H9 (cell line): Measurements from ENCODE around the gene KCNJ11. TPM values are rescaled to one million over a fixed set of nuclear protein-coding genes. Genes with fewer than 3 reads are reported as not detected.

Experiments
- DNase-seq: peaks from one replicate; pipeline ENCODE4 v3.0.0-alpha.2; 2017
- H2AFZ ChIP-seq: one replicate; pipeline ENCODE4 v1.6.1; 2013; ENCODE audit warnings: mild to moderate bottlenecking, low read length, control low read depth, moderate library complexity
- H2AK5ac ChIP-seq: 2 replicates; pipeline ENCODE4 v1.6.1; 2013; ENCODE audit warnings: low read length, control low read depth, mixed read lengths; ENCODE audit not compliant: insufficient read length
- H2BK120ac ChIP-seq: one replicate; pipeline ENCODE4 v1.6.1; 2013; ENCODE audit warnings: low read depth, mild to moderate bottlenecking, low read length, control low read depth, inconsistent platforms; ENCODE audit not compliant: poor library complexity, severe bottlenecking
- H2BK12ac ChIP-seq: 2 replicates; pipeline ENCODE4 v1.6.1; 2013; ENCODE audit warnings: low read length, control low read depth, mixed read lengths, low read depth; ENCODE audit not compliant: insufficient read length
- H2BK15ac ChIP-seq: 2 replicates; pipeline ENCODE4 v1.6.1; 2013; ENCODE audit warnings: low read depth, low read length, control low read depth
- H2BK20ac ChIP-seq: one replicate; pipeline ENCODE4 v1.6.1; 2013; ENCODE audit warnings: low read depth, mild to moderate bottlenecking, low read length, control low read depth, inconsistent platforms; ENCODE audit not compliant: poor library complexity, severe bottlenecking
- H2BK5ac ChIP-seq: 2 replicates; pipeline ENCODE4 v1.6.1; 2013; ENCODE audit warnings: low read length, control low read depth, mixed read lengths; ENCODE audit not compliant: insufficient read length
- H3K14ac ChIP-seq: 2 replicates; pipeline ENCODE4 v1.6.1; 2013; ENCODE audit warnings: low read length, control low read depth; ENCODE audit not compliant: insufficient read depth
- H3K18ac ChIP-seq: 2 replicates; pipeline ENCODE4 v1.6.1; 2013; ENCODE audit warnings: low read depth, mild to moderate bottlenecking, mixed read lengths, low read length, control low read depth; ENCODE audit not compliant: insufficient read length
- H3K23ac ChIP-seq: 2 replicates; pipeline ENCODE4 v1.6.1; 2013; ENCODE audit warnings: low read length, control low read depth, mixed read lengths, low read depth; ENCODE audit not compliant: insufficient read length
- H3K23me2 ChIP-seq: 2 replicates; pipeline ENCODE4 v1.6.1; 2013; ENCODE audit warnings: low read depth, mild to moderate bottlenecking, mixed read lengths, low read length, control low read depth; ENCODE audit not compliant: insufficient read length, poor library complexity, severe bottlenecking
- H3K27ac ChIP-seq: 2 replicates; pipeline ENCODE4 v1.5.1; 2013; ENCODE audit warnings: low read length, control low read depth, mixed read lengths, low read depth; ENCODE audit not compliant: insufficient read length
- H3K27me3 ChIP-seq: 2 replicates; pipeline ENCODE4 v1.6.1; 2013; ENCODE audit warnings: low read length, control low read depth, inconsistent platforms; ENCODE audit not compliant: insufficient read depth
- H3K4ac ChIP-seq: 2 replicates; pipeline ENCODE4 v1.6.1; 2013; ENCODE audit warnings: low read depth, mild to moderate bottlenecking, control low read depth, inconsistent platforms, low read length, moderate library complexity
- H3K4me1 ChIP-seq: 2 replicates; pipeline ENCODE4 v1.6.1; 2013; ENCODE audit warnings: low read length, control low read depth, inconsistent platforms; ENCODE audit not compliant: insufficient read depth
- H3K4me2 ChIP-seq: 2 replicates; pipeline ENCODE4 v1.6.1; 2013; ENCODE audit warnings: low read length, control low read depth, mixed read lengths; ENCODE audit not compliant: insufficient read length, insufficient read depth
- H3K56ac ChIP-seq: 2 replicates; pipeline ENCODE4 v1.6.1; 2013; ENCODE audit warnings: low read depth, mild to moderate bottlenecking, mixed read lengths, low read length, control low read depth; ENCODE audit not compliant: insufficient read length
- H3K79me1 ChIP-seq: 2 replicates; pipeline ENCODE4 v1.6.1; 2013; ENCODE audit warnings: low read depth, mild to moderate bottlenecking, moderate library complexity, low read length, control low read depth, inconsistent platforms; ENCODE audit not compliant: insufficient read depth, poor library complexity, severe bottlenecking
- H3K79me2 ChIP-seq: 2 replicates; pipeline ENCODE4 v1.6.1; 2013; ENCODE audit warnings: low read length, control low read depth, inconsistent platforms; ENCODE audit not compliant: insufficient read depth
- H3K9ac ChIP-seq: 2 replicates; pipeline ENCODE4 v1.6.1; 2013; ENCODE audit warnings: low read length, control low read depth, mixed read lengths; ENCODE audit not compliant: insufficient read length; ENCODE audit errors: extremely low read depth
- H3K9me3 ChIP-seq: one replicate; pipeline ENCODE4 v1.6.1; 2013; ENCODE audit warnings: low read depth, low read length, inconsistent platforms; ENCODE audit not compliant: control insufficient read depth
- H3T11ph ChIP-seq: one replicate; pipeline ENCODE4 v1.6.1; 2013; ENCODE audit warnings: mild to moderate bottlenecking, low read length, control low read depth, inconsistent platforms
- H4K20me1 ChIP-seq: one replicate; pipeline ENCODE4 v1.6.1; 2013; ENCODE audit not compliant: control insufficient read depth, insufficient read length, insufficient read depth
- H4K5ac ChIP-seq: 2 replicates; pipeline ENCODE4 v1.6.1; 2013; ENCODE audit warnings: low read depth, mild to moderate bottlenecking, mixed read lengths, low read length, control low read depth; ENCODE audit not compliant: insufficient read length
- H4K8ac ChIP-seq: replicated peaks from 2 replicates; pipeline ENCODE4 v1.6.1; 2013; ENCODE audit warnings: low read length, control low read depth, mixed read lengths, low read depth; ENCODE audit not compliant: insufficient read length
- H4K91ac ChIP-seq: 2 replicates; pipeline ENCODE4 v1.6.1; 2013; ENCODE audit warnings: low read depth, mild to moderate bottlenecking, moderate library complexity, mixed read lengths, low read length, control low read depth; ENCODE audit not compliant: insufficient read length
- H3K27ac Mint-ChIP-seq, 3 experiments: 2 replicates in 2 of 3; 3 replicates in 1 of 3; pipeline ENCODE4 v1.8.0; 2020 to 2021; ENCODE audit warnings: mixed read lengths in 3 of 3, mild to moderate bottlenecking in 1 of 3, moderate library complexity in 1 of 3
- H3K27me3 Mint-ChIP-seq: 2 replicates; pipeline ENCODE4 v1.8.0; 2021; ENCODE audit warnings: low read depth, mild to moderate bottlenecking, moderate library complexity, mixed read lengths
- H3K36me3 Mint-ChIP-seq, 3 experiments: 2 replicates in 2 of 3; 3 replicates in 1 of 3; pipeline ENCODE4 v1.8.0; 2020 to 2021; ENCODE audit warnings: low read depth in 3 of 3, mixed read lengths in 3 of 3; ENCODE audit not compliant: insufficient read depth in 1 of 3
- H3K4me1 Mint-ChIP-seq, 2 experiments: 2 replicates each; pipeline ENCODE4 v1.8.0; 2020; ENCODE audit warnings: mixed read lengths in 2 of 2
- H3K4me3 Mint-ChIP-seq, 2 experiments: 2 replicates in 1 of 2; 3 replicates in 1 of 2; pipeline ENCODE4 v1.8.0; 2020 to 2021; ENCODE audit warnings: mild to moderate bottlenecking in 2 of 2, mixed read lengths in 2 of 2, moderate library complexity in 1 of 2
- H3K9me3 Mint-ChIP-seq, 2 experiments: 2 replicates in 1 of 2; 3 replicates in 1 of 2; pipeline ENCODE4 v1.8.0; 2020; ENCODE audit warnings: mild to moderate bottlenecking in 2 of 2, mixed read lengths in 2 of 2, moderate library complexity in 1 of 2
- WGBS: extraction: QIAGEN DNeasy Blood & Tissue Kit; methylation state at CpG from one replicate; pipeline ENCODE4 v1.1.7; 2013; ENCODE audit warnings: missing lambda C conversion rate, low lambda C conversion rate, mixed read lengths; ENCODE audit not compliant: insufficient read length; ENCODE audit errors: extremely low coverage; 5-methylcytosine and 5-hydroxymethylcytosine counted together
- total RNA-seq: library from RNA; stranded (reverse); gene quantifications from 2 replicates; pipeline ENCODE4 v1.2.1, GENCODE V29; 2021
- TF ChIP-seq, protein P1 (sequence below): fragments of 200-600 bp; sonication (generic); conservative IDR thresholded peaks from 3 replicates; pipeline ENCODE4 v1.8.0; 2021; ENCODE audit warnings: antibody characterized with exemption, mild to moderate bottlenecking

Gene KCNJ11
- total RNA-seq, 1 experiment from 2014 or later, result 2.3 TPM

DNA sequence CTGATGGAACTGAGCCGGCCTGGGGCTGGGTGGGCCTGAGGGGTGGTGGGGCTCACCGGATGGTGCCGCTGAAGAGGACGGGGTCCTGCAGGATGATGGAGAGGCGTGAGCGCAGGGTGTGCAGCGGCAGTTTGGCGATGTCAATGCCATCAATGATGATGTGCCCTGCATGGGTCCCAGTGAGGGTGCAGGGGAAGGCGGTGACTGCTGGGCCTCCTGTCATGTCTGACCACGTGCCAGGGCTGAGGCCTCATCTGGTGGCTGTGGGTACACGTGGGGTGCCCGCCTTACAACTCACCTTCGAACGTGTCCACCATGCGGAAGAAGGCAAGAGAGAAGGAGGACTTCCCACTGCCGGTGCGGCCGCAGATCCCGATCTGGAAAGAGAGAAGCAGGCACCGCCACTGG lies 7.1 kb upstream of the KCNJ11 start:
- WGBS, result no CpG with 5 or more reads among the region's 20 CpGs
- H3K18ac ChIP-seq, result no peak overlapping the region
- H2BK15ac ChIP-seq, result no peak overlapping the region
- H3K23me2 ChIP-seq, result no peaks in the 10 kb centered on the region
- H3K4me1 ChIP-seq, result no peaks in the 10 kb centered on the region
- H2BK12ac ChIP-seq, result no peak overlapping the region
- H4K5ac ChIP-seq, result no peak overlapping the region
- H3K9ac ChIP-seq, result no peak overlapping the region
- no peak overlapping the region for H3K27ac ChIP-seq
- no peak overlapping the region for H3K23ac ChIP-seq
- Mint-ChIP-seq H3K27me3 (peaks cover 15% of the 10 kb centered on the region), H3K4me1 (peaks cover 0 to 2% of the 10 kb centered on the region in 2 experiments; a peak in 1 of 4 replicates), H3K4me3 (no peak overlapping the region), H3K27ac (no peak overlapping the region), H3K9me3 (no peaks in the 10 kb centered on the region), H3K36me3 (no peaks in the 10 kb centered on the region; a peak in 1 of 7 replicates)
- no peaks in the 10 kb centered on the region for H3K79me1 ChIP-seq
- H3T11ph ChIP-seq, result no peak overlapping the region
- H4K20me1 ChIP-seq, result no peaks in the 10 kb centered on the region
- H3K56ac ChIP-seq, result no peak overlapping the region
- no peak overlapping the region for H3K4ac ChIP-seq
- no peak overlapping the region for H3K14ac ChIP-seq
- H2AFZ ChIP-seq, result no peak overlapping the region
- H3K79me2 ChIP-seq, result no peaks in the 10 kb centered on the region
- TF ChIP-seq, protein P1, sequence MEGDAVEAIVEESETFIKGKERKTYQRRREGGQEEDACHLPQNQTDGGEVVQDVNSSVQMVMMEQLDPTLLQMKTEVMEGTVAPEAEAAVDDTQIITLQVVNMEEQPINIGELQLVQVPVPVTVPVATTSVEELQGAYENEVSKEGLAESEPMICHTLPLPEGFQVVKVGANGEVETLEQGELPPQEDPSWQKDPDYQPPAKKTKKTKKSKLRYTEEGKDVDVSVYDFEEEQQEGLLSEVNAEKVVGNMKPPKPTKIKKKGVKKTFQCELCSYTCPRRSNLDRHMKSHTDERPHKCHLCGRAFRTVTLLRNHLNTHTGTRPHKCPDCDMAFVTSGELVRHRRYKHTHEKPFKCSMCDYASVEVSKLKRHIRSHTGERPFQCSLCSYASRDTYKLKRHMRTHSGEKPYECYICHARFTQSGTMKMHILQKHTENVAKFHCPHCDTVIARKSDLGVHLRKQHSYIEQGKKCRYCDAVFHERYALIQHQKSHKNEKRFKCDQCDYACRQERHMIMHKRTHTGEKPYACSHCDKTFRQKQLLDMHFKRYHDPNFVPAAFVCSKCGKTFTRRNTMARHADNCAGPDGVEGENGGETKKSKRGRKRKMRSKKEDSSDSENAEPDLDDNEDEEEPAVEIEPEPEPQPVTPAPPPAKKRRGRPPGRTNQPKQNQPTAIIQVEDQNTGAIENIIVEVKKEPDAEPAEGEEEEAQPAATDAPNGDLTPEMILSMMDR, result no peak
- no peaks in the 10 kb centered on the region for H3K27me3 ChIP-seq
- H3K4me2 ChIP-seq, result no peak overlapping the region
- H2BK5ac ChIP-seq, result no peak overlapping the region
- no peak overlapping the region for H2AK5ac ChIP-seq
- H4K8ac ChIP-seq, result no peak overlapping the region
- no peaks in the 10 kb centered on the region for H3K9me3 ChIP-seq
- DNase-seq, result no peak
- H4K91ac ChIP-seq, result no peak overlapping the region
- H2BK120ac ChIP-seq, result no peak overlapping the region
- H2BK20ac ChIP-seq, result no peak overlapping the region
